ENCODE results near the gene THBD. TPM values are rescaled to one million over a fixed set of nuclear protein-coding genes. Genes with fewer than 3 reads are reported as not detected.

THBD gene
- total RNA-seq, 1 donor from 2014 or later, result 12.6 TPM

- FAIRE-seq, result no peak
- no peak for DNase-seq (ENCODE audit: low read depth)
- TF ChIP-seq CTCF (IDR thresholded peaks at IDR 0.05; ENCODE audit: insufficient read depth, low read length, severe bottlenecking), result no peak
Measured at GRCh38 chr20:23083553-23084220, 34.2 kb upstream of the THBD start.

GRCh38 chr20:23082846-23083552, 33.5 kb upstream of the THBD start:
- no peak for TF ChIP-seq CTCF (IDR thresholded peaks at IDR 0.05; ENCODE audit: insufficient read depth, low read length, severe bottlenecking)
- Histone ChIP-seq H3K27me3 (ENCODE audit: control insufficient read depth, insufficient read depth, low read length) (no peaks in the 10 kb centered on the region), H3K36me3 (ENCODE audit: control insufficient read depth, insufficient read depth, low read length) (no peaks in the 10 kb centered on the region), H3K4me3 (ENCODE audit: low read depth, low read length) (no peak overlapping the region)
- FAIRE-seq (peak; percentile 95), DNase-seq (ENCODE audit: low read depth) (peak; percentile 91)

More at GRCh38 chr20:23083553-23084220, 34.2 kb upstream of the THBD start:
- no peaks in the 10 kb centered on the region for H3K27me3 ChIP-seq (ENCODE audit: control insufficient read depth, insufficient read depth, low read length)
- H3K36me3 ChIP-seq (ENCODE audit: control insufficient read depth, insufficient read depth, low read length), result no peaks in the 10 kb centered on the region
- H3K4me3 ChIP-seq (ENCODE audit: low read depth, low read length), result no peak overlapping the region

DNA sequence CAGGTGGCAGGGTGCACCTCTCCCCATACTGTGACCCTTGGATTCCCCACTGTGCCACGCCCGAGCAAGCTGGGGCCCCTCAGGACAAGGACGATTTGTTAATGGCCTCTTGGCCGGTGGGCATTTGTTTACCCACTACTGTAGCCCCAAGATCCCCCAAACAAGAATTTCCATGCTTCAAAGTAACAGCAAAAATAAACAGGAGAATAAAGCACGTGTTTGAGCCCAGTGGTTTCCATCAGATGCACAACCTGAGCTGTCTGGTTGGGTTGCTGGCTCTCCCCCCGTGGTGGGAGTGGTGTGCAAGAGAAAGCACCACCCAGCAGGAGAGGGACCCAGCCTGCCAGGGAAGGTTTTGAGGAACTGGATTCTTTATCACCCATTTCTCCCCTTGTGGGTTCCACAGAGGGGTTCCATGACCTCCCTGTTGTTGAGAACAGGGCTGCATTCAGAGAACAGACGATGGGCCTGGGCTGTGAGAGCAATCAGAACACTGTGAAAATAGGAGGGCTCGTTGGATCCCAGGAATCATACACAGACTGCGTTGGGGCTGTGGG, 31.9 kb upstream of the THBD start:
- Histone ChIP-seq H3K27me3 (ENCODE audit: control insufficient read depth, insufficient read depth, low read length) (no peaks in the 10 kb centered on the region), H3K36me3 (ENCODE audit: control insufficient read depth, insufficient read depth, low read length) (no peaks in the 10 kb centered on the region), H3K4me3 (ENCODE audit: low read depth, low read length) (no peak overlapping the region)
- no peak for TF ChIP-seq CTCF (IDR thresholded peaks at IDR 0.05; ENCODE audit: insufficient read depth, low read length, severe bottlenecking)
- DNase-seq (ENCODE audit: low read depth) (no peak), FAIRE-seq (no peak)

GRCh38 chr20:23080521-23080920, 31.0 kb upstream of the THBD start:
- Histone ChIP-seq H3K36me3 (ENCODE audit: control insufficient read depth, insufficient read depth, low read length) (no peaks in the 10 kb centered on the region), H3K27me3 (ENCODE audit: control insufficient read depth, insufficient read depth, low read length) (no peaks in the 10 kb centered on the region), H3K4me3 (ENCODE audit: low read depth, low read length) (no peak overlapping the region)
- no peak for DNase-seq (ENCODE audit: low read depth)
- TF ChIP-seq CTCF (IDR thresholded peaks at IDR 0.05; ENCODE audit: insufficient read depth, low read length, severe bottlenecking), result no peak
- FAIRE-seq, result no peak

DNA sequence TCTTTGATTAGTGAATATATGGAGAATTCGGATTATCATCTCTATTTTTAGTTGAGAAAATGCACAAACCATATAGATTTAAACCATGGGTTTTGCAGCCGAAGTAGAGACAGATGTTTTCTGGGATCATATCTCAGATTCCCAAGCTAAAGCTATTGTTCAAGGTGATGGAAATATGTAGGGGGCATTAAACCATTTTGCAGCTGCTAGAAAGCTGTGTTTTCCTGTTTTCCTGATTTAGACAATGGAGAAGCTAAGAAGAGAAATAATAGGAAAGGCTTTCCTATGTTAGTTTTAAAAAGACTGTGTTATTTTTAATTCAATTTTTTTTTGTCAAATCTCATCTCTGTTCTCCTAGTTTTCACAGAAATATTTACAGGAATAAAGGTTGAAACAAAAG, 30.5 kb upstream of the THBD start:
- FAIRE-seq, result no peak
- H3K36me3 ChIP-seq (ENCODE audit: control insufficient read depth, insufficient read depth, low read length), result no peaks in the 10 kb centered on the region
- TF ChIP-seq CTCF (IDR thresholded peaks at IDR 0.05; ENCODE audit: insufficient read depth, low read length, severe bottlenecking), result no peak

More for the DNA sequence above, 30.5 kb upstream of the THBD start:
- DNase-seq (ENCODE audit: low read depth), result no peak
- Histone ChIP-seq H3K27me3 (ENCODE audit: control insufficient read depth, insufficient read depth, low read length) (no peaks in the 10 kb centered on the region), H3K4me3 (ENCODE audit: low read depth, low read length) (no peak overlapping the region)
